Peyer's patch (tissue), 4 donors: ENCODE data around the gene CGB8.

ENCODE experiments used
- CTCF ChIP-seq, 6 experiments: fragments of 450-650 bp in 4 of 6; fragments of 200-600 bp in 2 of 6; sonication (generic) in 1 of 6; IDR thresholded peaks; one replicate each; pipeline ENCODE4 v1.5.1; 2017 to 2019; ENCODE audit warnings: antibody characterized with exemption in 6 of 6, mild to moderate bottlenecking in 3 of 6, moderate library complexity in 1 of 6
- POLR2A ChIP-seq, 2 donors: fragments of 450-650 bp; IDR thresholded peaks; one replicate each; pipeline ENCODE4 v1.5.1; 2017; ENCODE audit warnings: antibody characterized with exemption in 2 of 2, mild to moderate bottlenecking in 2 of 2, moderate library complexity in 2 of 2

GRCh38 chr19:49019242-49019932 lies 29.5 kb downstream of the CGB8 start:
- peak in 1 of 6 experiments; percentile 8 for TF ChIP-seq CTCF (IDR thresholded peaks at IDR 0.05)
- peak; percentile 11 to 33 for TF ChIP-seq POLR2A (IDR thresholded peaks at IDR 0.05)
